ENCODE measurements around the gene DYRK1B.

GRCh38 chr19:39840492-39840891 lies 6.5 kb upstream of the DYRK1B start:
- no peak for TF ChIP-seq CREB1 (CRISPR knock-in tag; IDR thresholded peaks at IDR 0.05; ENCODE audit: low read depth)
- no peak for TF ChIP-seq CTCF (conservative IDR thresholded peaks at IDR 0.05; ENCODE audit: low read depth in 2 of 2)
- TF ChIP-seq, protein P1, sequence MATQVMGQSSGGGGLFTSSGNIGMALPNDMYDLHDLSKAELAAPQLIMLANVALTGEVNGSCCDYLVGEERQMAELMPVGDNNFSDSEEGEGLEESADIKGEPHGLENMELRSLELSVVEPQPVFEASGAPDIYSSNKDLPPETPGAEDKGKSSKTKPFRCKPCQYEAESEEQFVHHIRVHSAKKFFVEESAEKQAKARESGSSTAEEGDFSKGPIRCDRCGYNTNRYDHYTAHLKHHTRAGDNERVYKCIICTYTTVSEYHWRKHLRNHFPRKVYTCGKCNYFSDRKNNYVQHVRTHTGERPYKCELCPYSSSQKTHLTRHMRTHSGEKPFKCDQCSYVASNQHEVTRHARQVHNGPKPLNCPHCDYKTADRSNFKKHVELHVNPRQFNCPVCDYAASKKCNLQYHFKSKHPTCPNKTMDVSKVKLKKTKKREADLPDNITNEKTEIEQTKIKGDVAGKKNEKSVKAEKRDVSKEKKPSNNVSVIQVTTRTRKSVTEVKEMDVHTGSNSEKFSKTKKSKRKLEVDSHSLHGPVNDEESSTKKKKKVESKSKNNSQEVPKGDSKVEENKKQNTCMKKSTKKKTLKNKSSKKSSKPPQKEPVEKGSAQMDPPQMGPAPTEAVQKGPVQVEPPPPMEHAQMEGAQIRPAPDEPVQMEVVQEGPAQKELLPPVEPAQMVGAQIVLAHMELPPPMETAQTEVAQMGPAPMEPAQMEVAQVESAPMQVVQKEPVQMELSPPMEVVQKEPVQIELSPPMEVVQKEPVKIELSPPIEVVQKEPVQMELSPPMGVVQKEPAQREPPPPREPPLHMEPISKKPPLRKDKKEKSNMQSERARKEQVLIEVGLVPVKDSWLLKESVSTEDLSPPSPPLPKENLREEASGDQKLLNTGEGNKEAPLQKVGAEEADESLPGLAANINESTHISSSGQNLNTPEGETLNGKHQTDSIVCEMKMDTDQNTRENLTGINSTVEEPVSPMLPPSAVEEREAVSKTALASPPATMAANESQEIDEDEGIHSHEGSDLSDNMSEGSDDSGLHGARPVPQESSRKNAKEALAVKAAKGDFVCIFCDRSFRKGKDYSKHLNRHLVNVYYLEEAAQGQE (IDR thresholded peaks at IDR 0.05; ENCODE audit: unreplicated experiment), result no peak

Data from GM23338 (cell line).